ENCODE results near the gene GALNS.
"Not testable (repeated sequence)": the region's sequence is repeated elsewhere in the genome, so short reads cannot be mapped to it uniquely, and the experiment has no call there.

GALNS gene

DNA sequence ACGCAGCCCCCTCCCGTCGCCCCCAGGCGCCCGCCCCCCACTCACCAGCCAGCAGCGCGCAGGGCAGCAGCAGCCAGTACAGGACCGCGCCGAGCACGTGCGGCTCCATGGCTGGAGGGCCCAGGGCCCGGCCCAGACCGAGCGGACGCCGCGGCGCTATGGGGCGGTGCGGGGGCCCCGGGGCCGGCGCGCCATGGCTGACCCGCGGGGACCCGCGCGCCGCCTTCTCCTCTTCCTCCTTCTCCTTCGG is 72.0 kb downstream of the GALNS start:
- no peak for DNase-seq (ENCODE audit: low spot score)
- no peak for FAIRE-seq

DNA sequence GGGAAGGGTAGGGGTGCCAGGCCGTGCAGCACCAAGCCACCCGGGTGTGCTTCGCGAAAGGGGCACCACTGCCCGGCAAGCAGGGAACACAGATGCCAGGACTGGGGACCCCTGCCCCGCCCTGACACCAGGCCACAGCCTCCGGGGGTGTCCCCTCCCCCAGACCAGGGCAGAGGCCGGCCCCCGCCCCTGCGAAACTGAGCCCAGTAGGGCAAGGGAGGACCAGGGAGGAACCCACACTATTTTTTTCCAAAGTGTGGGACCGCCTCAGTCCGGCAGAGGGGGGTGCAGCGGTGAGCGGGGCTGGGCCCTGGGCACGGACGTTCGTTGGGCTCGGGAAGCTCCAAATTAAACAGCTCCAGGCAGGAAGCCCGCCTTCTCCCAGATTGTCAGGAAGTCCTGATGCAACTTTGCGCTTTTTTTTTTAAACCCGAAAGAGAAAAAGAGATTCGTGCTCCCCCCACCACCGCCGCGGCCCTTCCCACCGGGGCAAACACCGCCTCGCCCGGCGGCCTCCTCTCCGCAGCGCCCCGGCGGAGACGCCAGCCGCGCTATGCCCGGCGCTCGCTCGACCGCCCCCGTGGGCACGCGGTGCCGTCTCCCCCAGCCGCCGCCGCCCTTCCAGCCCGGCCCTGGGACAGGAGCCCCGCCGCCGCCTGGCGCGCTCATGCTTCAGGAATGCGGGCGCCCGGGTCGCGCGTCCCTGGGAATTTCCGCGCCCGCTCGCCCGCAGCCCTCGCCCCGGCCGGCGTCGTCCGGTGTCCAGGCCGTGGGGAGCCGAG is 72.5 kb downstream of the GALNS start:
- DNase-seq (ENCODE audit: low spot score) (peak; percentile 42), FAIRE-seq (no peak)

DNA sequence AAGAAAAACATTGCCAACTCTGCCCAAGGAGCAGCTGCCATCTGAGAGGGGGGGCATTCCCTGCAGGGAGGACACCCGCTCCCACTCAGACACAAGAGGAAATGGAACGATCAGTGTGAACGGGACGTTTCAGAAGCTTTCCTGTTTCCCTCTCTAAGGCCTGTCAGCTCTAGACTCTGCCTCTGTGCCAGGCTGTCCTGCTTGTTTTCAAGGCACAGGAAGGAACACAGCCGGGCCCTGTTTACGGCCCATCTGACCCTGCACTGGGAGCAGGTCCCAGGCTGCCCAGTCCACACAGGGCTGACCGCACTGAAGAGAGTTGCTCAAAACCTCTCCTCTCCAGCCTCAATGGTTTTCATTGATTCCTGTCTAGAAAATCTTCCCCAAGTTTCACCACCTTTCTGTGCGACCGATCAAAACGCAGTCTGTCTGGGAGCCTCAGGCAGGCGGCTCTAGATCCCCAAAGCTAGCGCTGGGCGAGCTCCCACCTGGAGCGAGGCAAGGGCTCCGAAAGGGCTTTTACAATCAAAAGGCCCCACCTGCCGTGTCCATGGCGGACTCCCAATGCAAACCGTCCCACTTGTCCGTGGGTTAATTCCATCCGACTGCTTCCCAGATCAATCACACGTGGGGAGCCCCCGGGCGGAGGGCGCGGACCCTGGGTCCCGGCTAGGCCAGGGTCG is 73.2 kb downstream of the GALNS start:
- no peak for DNase-seq (ENCODE audit: low spot score)
- FAIRE-seq = no peak

DNA sequence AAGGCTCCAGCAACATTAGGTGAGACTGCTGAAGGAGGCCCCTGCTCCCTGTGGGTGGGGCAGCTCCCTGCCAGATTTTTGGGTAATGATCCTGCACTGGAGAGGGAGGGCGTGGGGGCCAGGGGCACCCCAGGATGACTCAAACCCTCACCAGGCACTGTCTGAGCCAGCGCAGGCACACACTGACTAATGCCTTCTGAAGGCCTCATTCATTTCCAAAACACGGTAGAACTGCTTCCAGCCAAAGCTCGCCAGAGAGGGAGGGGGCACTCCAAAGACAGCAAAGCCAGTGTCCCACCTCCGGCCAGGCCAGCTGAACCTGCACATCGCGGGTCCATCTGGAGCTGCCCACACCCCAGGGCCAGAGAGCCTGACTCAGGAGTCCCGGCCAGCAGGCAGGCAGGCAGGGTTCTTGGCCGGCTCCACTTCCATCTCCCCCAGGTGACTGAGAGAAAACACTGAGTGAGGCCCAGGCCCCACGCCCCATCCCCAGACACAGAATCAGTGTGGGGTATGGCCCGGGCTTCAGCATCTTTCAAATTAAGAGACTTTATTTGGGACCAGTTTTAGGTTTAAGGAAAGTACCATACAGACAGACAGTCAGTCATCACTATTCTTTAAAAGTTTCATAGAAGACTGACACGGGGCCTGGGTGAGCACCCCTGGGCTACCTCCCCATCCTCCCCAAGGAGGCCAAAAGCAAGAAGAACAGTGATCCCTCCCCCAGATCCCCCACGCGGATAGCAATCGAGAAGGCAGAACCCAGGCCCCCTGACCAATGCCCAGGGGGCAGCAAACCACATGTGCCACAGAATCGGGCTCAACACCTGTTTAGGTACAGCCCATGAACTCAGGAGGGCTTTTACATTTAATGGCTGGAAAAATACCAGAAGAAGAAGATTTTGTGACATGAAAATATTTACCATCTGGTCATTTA is 74.0 kb downstream of the GALNS start:
- FAIRE-seq (no peak), DNase-seq (ENCODE audit: low spot score) (peak; percentile 46)

DNA sequence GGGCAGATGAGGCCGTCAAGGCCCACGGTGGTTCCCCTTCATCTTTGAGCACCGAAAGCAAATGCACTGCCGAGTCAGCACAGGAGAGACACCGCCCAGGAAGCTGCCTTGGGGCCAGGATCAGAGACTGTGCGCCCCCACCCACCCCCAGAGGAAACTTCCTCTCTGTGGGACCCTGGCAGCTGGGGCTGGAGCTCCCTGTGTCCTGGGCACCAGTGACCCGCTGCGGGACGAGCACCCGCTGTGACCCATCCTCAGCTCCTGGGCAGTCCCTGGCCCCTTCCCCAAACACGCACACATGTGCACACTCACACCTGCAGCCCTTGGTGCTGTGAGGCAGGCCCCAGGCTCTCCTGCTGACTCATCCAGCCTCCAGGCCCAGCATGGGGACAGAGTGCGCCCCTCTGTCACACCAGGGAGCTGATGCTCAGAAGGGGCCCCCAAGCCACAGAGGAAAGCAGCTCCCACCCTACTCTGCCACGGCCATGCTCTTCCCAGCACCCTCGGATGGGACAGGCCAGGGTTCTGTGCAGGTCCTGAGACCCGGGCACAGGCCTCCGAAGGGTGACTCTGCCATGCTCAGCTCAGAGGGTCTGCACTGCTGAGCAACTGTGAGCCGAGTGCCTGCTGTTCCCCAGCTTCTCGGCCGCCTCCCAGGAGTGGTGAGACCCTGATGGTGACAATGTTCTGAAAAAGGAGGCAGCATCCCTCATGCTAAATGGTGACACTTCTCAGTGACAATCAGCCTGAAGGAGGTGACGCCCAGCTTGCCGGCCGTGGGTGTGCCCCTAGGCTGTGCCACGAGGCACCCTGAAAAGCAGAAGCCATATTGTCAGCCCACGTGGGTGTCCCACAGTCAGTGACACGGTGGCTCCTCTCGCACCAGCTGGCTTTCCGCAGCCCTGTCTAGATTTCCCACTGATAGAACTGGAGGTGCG is 75.3 kb downstream of the GALNS start:
- FAIRE-seq (no peak), DNase-seq (ENCODE audit: low spot score) (no peak)

DNA sequence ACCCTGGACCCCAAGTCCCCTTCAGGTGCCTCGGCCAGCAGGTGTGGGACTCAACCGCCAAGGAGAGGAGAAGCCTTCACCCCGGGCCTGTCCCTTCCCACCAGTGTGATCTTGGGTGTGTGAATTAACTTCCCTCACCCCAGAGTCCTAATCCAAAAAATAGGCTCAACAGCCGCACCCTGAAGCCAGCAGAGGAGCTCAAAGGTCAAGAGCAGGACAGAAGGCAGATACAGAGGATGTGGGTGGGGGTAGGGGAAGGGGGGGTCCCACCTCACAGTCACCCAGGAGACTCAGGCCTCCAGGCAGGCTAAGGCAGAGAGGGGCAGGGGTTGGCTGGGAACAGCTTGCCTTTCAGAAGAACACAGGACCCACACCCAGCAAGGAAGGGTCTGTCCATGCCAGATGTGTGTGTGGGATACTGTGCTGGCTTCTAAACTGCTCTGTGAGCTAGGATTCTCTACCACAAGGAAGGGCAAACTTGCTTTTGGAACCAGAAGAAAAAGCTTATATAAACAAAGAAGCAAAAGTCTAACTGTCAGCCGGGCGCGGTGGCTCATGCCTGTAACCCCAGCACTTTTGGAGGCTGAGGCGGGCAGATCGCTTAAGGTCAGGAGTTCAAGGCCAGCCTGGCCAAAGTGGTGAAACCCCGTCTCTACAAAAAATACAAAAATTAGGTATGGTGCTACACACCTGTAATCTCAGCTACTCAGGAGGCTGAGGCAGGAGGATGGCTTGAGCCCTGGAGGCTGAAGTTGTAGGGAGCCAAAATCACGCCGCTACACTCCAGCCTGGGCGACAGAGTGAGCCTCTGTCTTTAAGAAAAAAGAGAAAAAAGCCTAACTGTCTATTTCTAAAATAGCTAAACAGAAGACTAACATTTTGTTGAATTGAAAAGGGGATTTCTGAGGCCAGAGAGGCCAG is 76.3 kb downstream of the GALNS start:
- DNase-seq (ENCODE audit: low spot score) (no peak), FAIRE-seq (no peak)

DNA sequence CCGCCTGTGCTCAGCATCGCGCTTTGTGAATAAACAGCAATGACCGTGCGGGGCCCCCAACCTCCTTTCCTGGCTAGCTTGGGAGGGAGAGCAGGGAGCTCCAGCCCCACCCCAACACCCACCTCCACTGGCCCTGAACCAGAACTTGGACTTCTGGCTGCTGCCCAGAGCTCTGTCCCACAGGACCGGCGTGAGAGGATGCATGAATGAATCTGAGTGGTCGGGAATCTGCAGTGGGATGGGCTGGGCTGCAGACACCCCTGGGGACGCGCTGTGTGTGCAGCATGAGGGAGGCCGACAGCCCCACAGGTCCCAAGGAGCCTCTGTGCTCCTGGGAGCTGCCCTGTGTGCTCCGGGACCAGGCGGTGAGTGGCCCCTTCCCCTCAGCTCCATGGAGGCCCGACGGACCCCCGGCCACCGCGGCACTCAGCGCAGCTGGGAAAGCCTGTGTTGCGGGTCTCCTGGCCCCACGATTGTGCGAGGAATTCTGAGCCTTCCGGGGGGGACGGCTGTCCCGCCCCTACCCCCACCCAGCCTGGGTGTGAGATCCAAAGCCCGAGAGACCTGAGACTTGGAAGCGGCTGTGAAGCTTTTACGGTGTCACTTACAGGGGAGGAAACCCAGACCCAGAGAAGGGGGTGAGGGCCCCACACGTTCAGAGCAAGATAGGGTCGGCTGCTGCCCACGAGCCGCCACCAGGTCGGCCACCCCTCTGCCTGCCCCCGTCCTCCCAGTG is 77.2 kb downstream of the GALNS start:
- DNase-seq (ENCODE audit: low spot score) = no peak
- FAIRE-seq = no peak

DNA sequence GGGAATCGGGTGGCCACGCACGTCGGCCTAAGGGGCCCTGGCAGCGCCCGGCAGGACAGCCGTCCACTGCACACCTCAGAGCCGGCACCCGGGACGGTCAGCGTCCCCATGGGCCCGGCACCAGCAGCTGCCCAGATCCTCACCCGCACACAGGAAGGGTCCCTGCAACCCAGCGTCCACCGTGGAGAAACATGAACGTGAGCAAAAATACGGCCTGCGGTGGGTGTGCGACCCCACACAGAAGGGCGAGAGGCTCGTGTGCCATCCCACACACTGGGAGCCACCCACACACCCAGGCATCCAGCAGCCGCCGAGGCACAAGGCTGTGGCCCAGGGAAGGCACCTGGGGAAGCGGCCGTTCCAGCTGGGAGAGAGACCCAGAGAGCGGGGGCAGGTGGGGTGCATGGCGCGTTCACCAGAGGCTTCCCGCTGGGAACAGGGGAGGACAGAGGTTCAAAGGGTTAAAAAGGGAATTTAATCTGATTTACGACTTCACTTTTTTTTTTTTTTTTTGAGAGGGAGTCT is 78.1 kb downstream of the GALNS start:
- no peak for FAIRE-seq
- DNase-seq (ENCODE audit: low spot score) = no peak

DNA sequence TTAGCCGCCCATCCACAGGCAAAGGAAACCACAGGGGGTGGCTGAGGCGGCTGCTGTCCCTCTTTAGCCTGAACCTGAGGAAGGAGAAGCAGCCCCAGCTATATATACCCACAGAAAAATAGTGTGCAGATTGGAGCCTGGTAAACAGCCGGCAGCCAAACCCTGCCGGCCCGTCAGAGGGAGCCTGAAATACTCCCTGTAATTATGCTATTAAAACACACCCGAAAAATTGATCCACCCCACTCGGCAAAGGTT is 78.5 kb downstream of the GALNS start:
- DNase-seq (ENCODE audit: low spot score) (no peak), FAIRE-seq (no peak)

DNA sequence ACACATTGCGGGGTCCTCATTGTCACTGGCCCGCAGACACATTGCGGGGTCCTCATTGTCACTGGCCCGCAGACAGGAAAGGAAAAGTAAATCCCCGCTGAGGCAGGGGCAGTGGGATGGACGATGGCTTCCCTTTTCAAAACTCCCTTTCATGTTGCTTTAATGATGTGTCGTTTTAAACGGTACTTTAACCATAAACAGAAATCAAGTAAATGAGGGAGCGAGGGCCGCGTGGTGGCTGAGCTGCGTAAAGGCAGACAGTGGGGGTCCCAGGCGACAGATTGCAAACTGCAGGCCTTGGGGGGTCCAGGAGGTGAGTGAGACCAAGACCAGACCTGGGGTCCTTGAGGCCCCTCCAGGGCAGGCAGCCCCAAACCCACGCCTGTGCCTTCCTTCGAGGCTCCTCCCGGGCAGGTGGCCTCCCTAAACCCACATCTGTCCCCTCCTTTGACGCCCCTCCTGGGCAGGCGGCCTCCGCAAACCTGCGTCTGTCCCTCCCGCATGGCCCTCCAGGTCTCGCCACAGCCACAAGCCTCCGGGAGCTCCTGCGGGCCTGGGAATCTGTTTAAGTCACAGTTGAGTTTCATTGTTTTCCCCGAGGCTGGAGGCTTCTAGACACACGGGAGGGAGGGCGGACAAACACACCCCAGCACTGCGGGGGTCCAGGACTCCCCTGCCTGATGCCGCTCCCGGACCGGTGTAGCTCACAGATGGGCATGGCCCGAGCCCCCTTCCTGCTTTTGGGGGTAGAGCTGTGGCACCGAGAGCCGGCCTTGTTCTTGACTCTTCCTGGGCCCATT is 79.1 kb downstream of the GALNS start:
- no peak for FAIRE-seq
- no peak for DNase-seq (ENCODE audit: low spot score)

DNA sequence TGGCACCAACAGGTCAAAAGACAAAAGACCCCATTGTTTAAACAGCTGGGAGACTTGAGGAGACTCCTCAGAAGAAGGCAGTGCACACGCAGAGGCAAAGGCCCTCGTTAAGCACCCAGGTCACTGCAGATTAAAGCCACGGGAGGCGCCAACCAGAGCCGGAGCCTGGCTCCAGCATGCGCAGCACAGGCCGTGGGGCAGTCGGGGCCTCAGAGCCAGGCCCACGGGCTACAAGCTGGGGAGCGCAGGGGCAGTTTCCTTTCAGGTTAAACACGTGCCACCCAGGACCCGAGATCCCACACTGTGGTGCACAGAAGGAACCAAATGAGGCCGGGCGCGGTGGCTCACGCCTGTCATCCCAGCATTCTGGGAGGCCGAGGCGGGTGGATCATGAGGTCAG is 80.9 kb downstream of the GALNS start:
- no peak for FAIRE-seq

DNA sequence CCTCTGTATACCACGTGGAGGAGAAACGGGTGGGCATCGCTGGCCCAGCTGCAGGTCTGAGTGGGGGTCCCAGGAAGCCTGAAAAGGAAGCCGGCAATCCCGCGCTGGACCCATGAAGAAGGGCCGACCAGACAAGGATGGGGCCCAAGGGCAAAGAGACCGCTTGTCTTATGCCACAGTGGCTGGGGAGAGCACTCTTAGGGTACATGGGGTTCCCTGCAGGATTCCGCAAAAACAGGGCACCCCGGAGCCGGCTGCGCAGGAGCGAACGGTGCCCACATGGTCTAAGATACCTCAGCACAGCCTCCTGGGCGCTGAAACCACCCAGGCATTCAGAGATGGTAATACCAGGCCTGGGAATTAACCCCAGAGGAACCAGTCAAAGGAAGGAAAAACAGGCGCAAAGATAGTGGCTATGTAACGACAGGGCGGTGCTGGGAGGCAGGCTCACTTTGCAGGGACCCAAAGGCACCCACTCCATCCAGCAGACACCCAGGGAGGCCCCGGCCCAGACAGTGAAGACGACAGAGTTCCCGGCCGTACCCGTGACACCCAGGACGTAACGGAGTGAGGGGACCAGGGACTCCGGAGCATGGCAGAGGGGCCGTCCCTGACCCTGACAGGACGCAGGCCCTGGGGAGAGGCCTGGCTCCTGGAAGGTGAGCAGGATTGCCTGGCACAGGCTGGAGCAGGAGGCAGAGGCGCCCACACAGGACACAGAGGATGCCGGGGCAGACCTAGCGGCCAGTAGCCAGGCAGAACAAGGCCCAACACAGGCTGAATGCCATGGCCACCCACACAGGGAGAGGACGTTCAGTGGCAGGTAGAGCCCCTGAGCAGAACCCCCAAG is 82.0 kb downstream of the GALNS start:
- DNase-seq (ENCODE audit: low spot score) (no peak), FAIRE-seq (no peak)

More for the DNA sequence above, 80.9 kb downstream of the GALNS start:
- DNase-seq (ENCODE audit: low spot score) = no peak

DNA sequence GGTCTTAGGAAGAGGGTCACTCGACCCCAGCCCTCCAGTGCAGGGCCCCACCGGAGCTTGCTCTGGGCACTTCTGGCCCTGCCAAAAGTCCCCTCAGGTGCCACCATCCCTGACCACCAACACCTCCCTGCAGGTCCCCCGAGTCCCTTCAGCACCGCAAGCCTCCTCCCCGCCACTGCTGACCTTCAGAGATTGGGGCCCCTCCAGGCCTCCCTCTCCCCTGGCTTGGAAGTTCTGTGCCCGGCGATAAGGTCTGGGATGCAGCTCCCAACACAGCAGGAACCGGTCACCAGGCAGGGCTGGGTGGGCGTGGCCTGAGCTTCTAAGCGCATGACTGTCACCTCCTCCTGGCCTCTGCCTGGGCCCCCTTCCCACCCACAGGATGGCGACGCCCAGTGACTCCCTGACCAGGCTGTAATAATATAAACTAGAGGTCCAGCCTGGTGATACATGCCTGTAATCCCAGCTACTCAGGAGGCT is 82.9 kb downstream of the GALNS start:
- DNase-seq (ENCODE audit: low spot score) (peak; percentile 88), FAIRE-seq (peak; percentile 76)

DNA sequence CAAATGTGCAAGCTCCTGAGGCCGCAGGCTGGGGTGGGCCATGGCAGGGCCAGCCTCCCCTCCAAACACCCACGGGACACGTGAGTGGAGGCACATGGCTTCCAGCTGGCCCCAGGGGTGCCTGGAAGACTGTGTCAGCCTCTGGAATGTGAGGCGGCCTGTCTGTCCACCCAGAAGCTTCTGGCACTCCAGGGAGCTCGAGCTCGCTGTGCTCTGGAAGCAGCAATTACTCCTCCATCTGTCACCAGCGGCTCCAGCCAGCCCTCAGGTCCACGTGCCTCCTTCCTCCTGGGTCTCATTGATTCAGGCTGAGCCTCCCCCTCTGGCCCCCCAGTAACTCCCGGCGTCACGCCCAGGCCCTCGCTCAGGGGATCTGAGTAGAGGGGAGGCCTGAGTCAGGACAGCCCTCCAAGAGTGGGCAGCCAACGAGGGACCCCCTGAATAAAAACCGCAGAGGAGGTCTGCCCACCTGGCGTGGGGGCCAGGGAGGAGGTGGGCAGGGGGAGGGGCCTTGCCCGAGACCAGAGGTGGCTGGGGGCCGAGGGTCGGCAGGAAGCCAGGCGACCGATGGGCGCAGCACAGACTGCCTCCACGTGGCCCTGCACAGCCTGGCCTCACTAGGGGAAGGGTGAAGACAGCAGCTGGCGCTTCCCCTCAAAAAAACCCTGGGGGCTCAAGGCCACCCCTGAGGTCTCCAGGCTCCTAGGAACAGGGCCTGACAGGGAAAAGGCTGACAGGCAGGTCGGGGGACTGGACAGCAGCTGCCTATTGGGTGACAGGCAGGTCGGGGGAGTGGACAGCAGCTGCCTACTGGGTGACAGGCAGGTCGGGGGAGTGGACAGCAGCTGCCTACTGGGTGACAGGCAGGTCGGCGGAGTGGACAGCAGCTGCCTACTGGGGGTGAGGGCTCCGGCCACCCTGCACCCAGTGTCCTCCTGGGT is 83.6 kb downstream of the GALNS start:
- DNase-seq (ENCODE audit: low spot score) = peak; percentile 81
- peak; percentile 34 for FAIRE-seq

DNA sequence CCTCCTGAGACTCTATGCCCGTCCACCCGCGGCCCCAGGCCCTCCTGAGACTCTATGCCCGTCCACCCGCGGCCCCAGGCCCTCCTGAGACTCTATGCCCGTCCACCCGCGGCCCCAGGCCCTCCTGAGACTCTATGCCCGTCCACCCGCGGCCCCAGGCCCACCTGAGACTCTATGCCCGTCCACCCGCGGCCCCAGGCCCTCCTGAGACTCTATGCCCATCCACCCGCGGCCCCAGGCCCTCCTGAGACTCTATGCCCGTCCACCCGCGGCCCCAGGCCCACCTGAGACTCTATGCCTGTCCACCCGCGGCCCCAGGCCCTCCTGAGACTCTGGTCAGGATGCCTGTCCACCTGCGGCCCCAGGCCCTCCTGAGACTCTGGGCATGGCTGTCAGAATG is 85.0 kb downstream of the GALNS start:
- not testable (repeated sequence) for DNase-seq (ENCODE audit: low spot score); FAIRE-seq

DNA sequence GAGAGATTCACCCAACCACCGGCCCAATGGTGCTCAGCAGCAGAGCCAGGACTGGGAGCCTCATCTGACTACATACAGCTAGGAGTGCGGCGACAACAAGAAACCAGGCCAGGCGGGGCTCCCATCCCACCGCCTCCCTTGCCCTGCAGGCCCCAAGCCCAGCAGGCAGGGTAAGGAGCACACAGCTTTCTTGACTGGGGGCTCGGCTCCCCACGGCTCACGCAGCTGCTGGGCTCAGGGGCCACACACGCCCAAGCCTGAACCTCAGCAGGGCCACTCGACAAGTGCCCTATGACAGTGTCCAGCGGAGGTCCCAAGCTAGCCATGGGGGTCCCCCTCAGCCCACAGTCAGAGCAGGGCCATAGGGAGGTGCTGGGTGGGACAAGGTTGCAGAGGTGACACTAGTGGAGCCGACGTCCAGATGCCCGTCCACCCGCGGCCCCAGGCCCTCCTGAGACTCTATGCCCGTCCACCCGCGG is 85.4 kb downstream of the GALNS start:
- no peak for FAIRE-seq

More for the DNA sequence above, 85.4 kb downstream of the GALNS start:
- DNase-seq (ENCODE audit: low spot score) = no peak

Data from RCC 7860 (cell line).